A549 treated with AZD9567 at 1 μM for 4 hours (cell line): ENCODE data around the gene OPA3. TPM values are rescaled to one million over a fixed set of nuclear protein-coding genes. Genes with fewer than 3 reads are reported as not detected.

Experiments
- total RNA-seq: library from RNA; stranded (reverse); fragments of 200-300 nt; extraction: Qiagen RNA extraction; gene quantifications from 5 replicates; pipeline ENCODE4 v1.2.3, GENCODE V29; 2022; ENCODE audit not compliant: insufficient read depth

Gene OPA3
- total RNA-seq, result 10.4 to 16.7 TPM (median 15.7 TPM) in 5 replicates

DNA sequence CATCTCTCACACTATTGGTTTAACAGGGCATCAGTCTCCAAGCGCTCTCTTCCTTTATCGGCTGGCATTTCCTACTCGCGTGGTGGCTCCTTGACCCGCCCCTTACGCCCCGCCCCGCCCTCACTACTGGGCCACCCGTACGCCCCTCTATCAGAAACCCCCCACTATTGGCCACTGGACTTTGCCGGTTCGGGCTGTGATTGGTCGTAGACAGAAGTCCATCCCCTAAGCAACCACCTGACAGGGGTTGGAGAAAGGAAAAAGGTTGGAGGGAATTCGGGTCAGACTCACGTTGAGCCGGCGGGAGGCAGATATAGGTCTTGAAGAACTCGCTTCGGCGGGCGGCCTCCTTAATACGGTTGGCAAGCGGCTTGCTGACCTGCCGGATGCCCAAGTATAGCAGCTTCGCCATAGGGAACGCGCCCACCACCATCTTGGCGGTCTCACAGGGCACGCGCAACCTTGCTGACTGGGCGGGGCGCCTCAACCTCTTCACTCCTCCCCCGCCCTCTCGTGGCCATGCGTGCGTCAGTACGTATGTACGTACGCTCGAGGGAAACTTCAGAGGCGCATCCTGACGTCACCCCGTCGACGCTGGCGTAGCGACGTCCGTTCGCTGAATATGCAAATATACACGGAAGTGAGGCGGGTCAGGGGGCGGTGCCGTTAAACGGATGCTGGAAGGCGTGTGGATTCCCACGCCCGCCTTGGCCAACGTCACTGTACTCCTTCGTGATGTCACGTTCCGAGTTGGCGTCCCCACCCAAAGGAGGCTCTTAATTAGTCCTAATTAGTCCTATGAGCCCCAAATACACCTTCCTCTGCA, at the start of gene OPA3:
Gene OPA3 (minus strand): TSS at position 471 of the 826 bp plus-strand sequence. CDS start 38 bp downstream, at position 433.

DNA sequence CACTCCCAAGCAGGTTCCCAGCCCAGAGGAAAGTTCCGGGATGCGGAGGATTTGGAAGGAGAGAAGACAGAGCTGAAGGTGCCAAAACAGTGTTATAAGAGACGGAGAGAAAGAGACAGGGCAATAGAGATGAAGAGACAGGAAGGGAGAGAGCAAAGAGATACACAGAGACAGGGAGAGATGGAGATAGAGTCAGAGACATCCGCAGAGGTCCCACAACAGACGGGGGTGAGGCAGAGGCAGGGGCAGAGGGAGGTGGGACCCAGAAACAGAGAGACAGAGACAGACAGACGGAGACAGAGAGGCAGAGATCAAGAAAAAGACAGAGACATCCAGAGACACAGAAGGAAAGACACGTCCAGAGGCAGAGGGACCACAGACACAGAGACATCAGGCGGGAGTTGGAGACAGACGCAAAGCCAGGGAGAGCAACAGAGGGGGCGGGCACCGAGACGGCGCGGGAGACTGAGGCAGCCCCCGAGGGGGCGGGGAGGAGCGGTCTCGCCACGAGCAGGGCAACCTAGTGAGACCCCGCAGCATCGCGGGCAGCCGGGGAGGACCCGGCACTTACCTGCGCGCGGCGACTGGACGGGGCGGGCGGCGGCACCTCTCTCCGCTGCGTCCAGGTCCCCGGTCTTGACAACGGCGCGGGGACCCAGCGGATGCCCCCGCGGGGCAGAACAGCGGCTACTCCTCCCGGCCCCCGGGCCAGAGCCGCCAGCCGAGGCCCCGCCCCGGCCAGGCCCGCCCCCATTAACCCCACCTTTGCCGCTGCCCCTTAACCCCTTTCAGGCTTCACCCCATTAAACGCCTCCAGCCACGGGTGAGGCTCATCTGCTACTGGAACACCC, 17.1 kb upstream of the OPA3 start, which contains the start of gene GPR4:
Gene GPR4 (minus strand): TSS at position 689 of the 851 bp plus-strand sequence. CDS start 10,346 bp downstream, outside the sequence.

DNA sequence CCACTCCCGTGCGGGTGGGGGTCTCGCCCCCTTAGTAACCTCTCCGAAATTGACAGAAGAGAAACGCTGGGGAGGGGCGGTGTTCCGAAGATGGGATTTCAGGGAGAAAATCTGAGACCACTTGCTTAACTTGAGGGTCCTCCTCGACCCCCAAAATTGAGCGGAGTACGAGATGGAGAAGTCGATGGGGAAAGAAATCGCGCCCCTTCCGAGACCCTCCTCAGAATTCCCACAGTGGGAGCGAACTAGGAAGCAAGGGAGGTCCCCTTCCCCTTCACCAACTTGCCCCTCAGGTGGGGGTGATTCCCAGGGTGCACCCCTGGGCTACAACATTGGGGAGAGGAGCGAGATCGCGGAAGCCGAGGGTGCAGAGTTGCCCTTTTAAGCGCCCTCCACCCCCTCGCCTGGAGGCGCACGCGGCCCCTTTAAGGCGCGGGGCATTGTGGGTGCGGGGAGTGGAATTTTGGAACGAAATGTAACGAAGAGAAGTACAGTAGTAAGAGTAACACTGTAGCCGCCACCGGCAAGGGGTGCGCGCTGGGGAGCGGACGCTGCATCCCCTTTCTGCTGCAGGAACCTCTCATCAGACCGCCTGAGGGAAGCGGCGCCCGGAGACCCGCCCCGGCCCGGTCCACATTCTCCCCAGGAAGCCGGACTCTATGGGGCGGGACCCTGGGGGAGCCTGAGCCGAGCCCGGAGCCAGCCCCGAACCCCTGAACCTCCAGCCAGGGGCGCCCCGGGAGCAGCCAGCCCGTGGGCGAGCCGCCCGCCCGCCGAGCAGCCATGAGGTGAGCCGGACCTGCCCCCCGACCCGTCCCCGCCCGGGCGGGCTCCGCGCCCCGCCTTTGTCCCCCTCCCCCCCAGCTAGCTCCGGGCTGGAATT, 77.4 kb downstream of the OPA3 start, which contains the start of gene VASP:
Gene VASP (plus strand): TSS at position 491 of the 883 bp plus-strand sequence. CDS start 293 bp downstream, at position 784.

DNA sequence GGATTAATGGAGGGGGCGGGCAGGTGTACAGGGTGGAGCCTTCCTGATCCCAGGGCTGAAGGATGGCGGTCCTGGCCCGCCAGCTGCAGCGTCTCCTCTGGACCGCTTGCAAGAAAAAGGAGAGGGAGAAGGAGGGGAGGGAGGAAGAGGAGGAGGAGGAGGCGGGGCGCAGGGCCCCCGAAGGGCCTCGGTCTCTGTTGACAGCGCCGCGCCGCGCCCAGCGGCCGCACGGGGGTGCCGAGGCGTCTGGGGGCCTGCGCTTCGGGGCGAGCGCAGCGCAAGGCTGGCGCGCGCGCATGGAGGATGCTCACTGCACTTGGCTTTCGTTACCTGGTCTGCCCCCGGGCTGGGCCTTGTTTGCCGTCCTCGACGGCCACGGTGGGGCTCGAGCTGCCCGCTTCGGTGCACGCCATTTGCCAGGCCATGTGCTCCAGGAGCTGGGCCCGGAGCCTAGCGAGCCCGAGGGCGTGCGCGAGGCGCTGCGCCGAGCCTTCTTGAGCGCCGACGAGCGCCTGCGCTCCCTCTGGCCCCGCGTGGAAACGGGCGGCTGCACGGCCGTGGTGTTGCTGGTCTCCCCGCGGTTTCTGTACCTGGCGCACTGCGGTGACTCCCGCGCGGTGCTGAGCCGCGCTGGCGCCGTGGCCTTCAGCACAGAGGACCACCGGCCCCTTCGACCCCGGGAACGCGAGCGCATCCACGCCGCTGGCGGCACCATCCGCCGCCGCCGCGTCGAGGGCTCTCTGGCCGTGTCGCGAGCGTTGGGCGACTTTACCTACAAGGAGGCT, 86.0 kb downstream of the OPA3 start, which contains the start of gene PPM1N:
Gene PPM1N (plus strand): TSS at position 33 of the 785 bp plus-strand sequence. CDS start 30 bp downstream, at position 63.

Other genes with a start within 250 kb of the OPA3 start
- gene KLC3, start 244.1 kb downstream of the OPA3 start, total RNA-seq, result 0.87 to 1.3 TPM (median 0.91 TPM) in 4 of 5 replicates, not detected in the other
- gene ERCC2, start 214.2 kb downstream of the OPA3 start, total RNA-seq, result 11.4 to 14.4 TPM (median 14.2 TPM) in 5 replicates
- 19.0 to 37.6 TPM (median 35.5 TPM) in 5 replicates for gene PPP1R13L, start 179.7 kb downstream of the OPA3 start, total RNA-seq
- gene POLR1G, start 178.2 kb downstream of the OPA3 start, total RNA-seq, result 47.1 to 57.7 TPM (median 51.3 TPM) in 5 replicates
- gene ERCC1, start 160.9 kb downstream of the OPA3 start, total RNA-seq, result 139 to 171 TPM (median 165 TPM) in 5 replicates
- gene FOSB, start 116.8 kb downstream of the OPA3 start, total RNA-seq, result 10.2 to 21.4 TPM (median 18.8 TPM) in 5 replicates
- 5.6 to 13.1 TPM (median 12.6 TPM) in 5 replicates for gene RTN2, start 87.8 kb downstream of the OPA3 start, total RNA-seq
- gene PPM1N, start 86.4 kb downstream of the OPA3 start, total RNA-seq, result 6.9 to 10.4 TPM (median 8.2 TPM) in 5 replicates
- 159 to 241 TPM (median 195 TPM) in 5 replicates for gene VASP, start 77.3 kb downstream of the OPA3 start, total RNA-seq
- gene GPR4, start 17.4 kb upstream of the OPA3 start, total RNA-seq, result 0.05 to 0.27 TPM (median 0.15 TPM) in 4 of 5 replicates, not detected in the other
- gene EML2, start 54.6 kb upstream of the OPA3 start, total RNA-seq, result 21.1 to 24.4 TPM (median 23.4 TPM) in 5 replicates
- gene GIPR, start 83.4 kb upstream of the OPA3 start, total RNA-seq, result 1.4 to 3.8 TPM (median 3.2 TPM) in 5 replicates
- gene SNRPD2, start 107.2 kb upstream of the OPA3 start, total RNA-seq, result 660 to 832 TPM (median 820 TPM) in 5 replicates
- gene QPCTL, start 107.9 kb upstream of the OPA3 start, total RNA-seq, result 8.8 to 12.8 TPM (median 9.8 TPM) in 5 replicates
- gene FBXO46, start 146.1 kb upstream of the OPA3 start, total RNA-seq, result 8.4 to 9.3 TPM (median 9.0 TPM) in 5 replicates
- gene MEIOSIN, start 148.6 kb upstream of the OPA3 start, total RNA-seq, result 0.04 to 0.11 TPM (median 0.05 TPM) in 4 of 5 replicates, not detected in the other
- gene SIX5, start 184.4 kb upstream of the OPA3 start, total RNA-seq, result 20.0 to 27.9 TPM (median 25.9 TPM) in 5 replicates
- 28.6 to 52.4 TPM (median 47.5 TPM) in 5 replicates for gene DMPK, start 197.7 kb upstream of the OPA3 start, total RNA-seq
- 15.6 to 37.6 TPM (median 37.3 TPM) in 5 replicates for gene DMWD, start 208.0 kb upstream of the OPA3 start, total RNA-seq
- gene RSPH6A, start 230.5 kb upstream of the OPA3 start, total RNA-seq, result not detected in 5 replicates